SK-N-SH (cell line): ENCODE data around the gene CIBAR2.

Source experiments
- ELF1 ChIP-seq: IDR thresholded peaks from 2 replicates; pipeline ENCODE4 v1.4.0; 2012
- EZH2phosphoT487 ChIP-seq: fragments of 200-600 bp; sonication (generic); IDR thresholded peaks from 2 replicates; pipeline ENCODE4 v1.6.1; 2017; ENCODE audit warnings: low read depth, mixed run types, mild to moderate bottlenecking, antibody characterized with exemption, moderate library complexity, borderline replicate concordance
- MXI1 ChIP-seq: IDR thresholded peaks from 2 replicates; pipeline ENCODE4 v1.6.1; 2012; ENCODE audit warnings: mild to moderate bottlenecking, low read depth, low read length, improper control_type of control experiment
- SIN3A ChIP-seq: IDR thresholded peaks from 2 replicates; pipeline ENCODE4 v1.6.1; 2012; ENCODE audit warnings: low read depth, mild to moderate bottlenecking, low read length, moderate library complexity, borderline replicate concordance
- TAF1 ChIP-seq: IDR thresholded peaks from 2 replicates; pipeline ENCODE4 v1.6.1; 2012; ENCODE audit warnings: low read depth, mild to moderate bottlenecking, low read length, moderate library complexity, borderline replicate concordance
- YY1 ChIP-seq: IDR thresholded peaks from 2 replicates; pipeline ENCODE4 v1.4.0; 2012; ENCODE audit warnings: low read depth, mild to moderate bottlenecking
- TF ChIP-seq, protein P1 (sequence below): fragments of 200-600 bp; sonication (generic); IDR thresholded peaks from 2 replicates; pipeline ENCODE4 v1.6.1; 2017; ENCODE audit warnings: antibody characterized with exemption, mild to moderate bottlenecking, moderate library complexity
- TF ChIP-seq, protein P2 (sequence below): IDR thresholded peaks from 2 replicates; pipeline ENCODE4 v1.4.0; 2012; ENCODE audit warnings: low read depth

DNA sequence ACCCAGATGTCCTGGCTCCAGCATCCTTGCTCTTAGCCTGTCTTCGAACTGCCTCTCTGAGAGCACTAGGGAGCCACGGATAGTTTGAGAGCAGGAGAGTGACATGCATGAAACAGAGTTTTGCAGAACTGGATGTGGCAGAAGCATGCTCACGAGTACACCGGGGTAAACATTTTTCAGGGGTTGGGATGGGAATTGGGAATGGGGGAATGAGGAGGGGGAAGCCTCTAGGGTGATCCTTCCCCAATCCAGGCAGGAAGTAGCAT lies 34.2 kb upstream of the CIBAR2 start:
- TF ChIP-seq EZH2phosphoT487 (no peak), TAF1 (no peak), ELF1 (no peak), YY1 (no peak), SIN3A (no peak), MXI1 (no peak)
- TF ChIP-seq, protein P1, sequence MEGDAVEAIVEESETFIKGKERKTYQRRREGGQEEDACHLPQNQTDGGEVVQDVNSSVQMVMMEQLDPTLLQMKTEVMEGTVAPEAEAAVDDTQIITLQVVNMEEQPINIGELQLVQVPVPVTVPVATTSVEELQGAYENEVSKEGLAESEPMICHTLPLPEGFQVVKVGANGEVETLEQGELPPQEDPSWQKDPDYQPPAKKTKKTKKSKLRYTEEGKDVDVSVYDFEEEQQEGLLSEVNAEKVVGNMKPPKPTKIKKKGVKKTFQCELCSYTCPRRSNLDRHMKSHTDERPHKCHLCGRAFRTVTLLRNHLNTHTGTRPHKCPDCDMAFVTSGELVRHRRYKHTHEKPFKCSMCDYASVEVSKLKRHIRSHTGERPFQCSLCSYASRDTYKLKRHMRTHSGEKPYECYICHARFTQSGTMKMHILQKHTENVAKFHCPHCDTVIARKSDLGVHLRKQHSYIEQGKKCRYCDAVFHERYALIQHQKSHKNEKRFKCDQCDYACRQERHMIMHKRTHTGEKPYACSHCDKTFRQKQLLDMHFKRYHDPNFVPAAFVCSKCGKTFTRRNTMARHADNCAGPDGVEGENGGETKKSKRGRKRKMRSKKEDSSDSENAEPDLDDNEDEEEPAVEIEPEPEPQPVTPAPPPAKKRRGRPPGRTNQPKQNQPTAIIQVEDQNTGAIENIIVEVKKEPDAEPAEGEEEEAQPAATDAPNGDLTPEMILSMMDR = no peak
- TF ChIP-seq, protein P2, sequence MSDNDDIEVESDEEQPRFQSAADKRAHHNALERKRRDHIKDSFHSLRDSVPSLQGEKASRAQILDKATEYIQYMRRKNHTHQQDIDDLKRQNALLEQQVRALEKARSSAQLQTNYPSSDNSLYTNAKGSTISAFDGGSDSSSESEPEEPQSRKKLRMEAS = no peak
